Stimulated activated CD8-positive, alpha-beta memory T cell treated with anti-CD3 and anti-CD28 coated beads, Interleukin-7, amount 100 ng/mL, for 48 hours (primary cell): Measurements from ENCODE around the gene ACVR1C.
A peak's percentile ranks its signal among the peaks of the same experiment; 100 is the strongest.

Source experiments
- DNase-seq, 2 donors: peaks; one replicate each; pipeline ENCODE4 v3.0.0-alpha.2; 2020; ENCODE audit warnings: low read depth in 1 of 2; ENCODE audit errors: extremely low read depth in 1 of 2

ACVR1C gene

DNA sequence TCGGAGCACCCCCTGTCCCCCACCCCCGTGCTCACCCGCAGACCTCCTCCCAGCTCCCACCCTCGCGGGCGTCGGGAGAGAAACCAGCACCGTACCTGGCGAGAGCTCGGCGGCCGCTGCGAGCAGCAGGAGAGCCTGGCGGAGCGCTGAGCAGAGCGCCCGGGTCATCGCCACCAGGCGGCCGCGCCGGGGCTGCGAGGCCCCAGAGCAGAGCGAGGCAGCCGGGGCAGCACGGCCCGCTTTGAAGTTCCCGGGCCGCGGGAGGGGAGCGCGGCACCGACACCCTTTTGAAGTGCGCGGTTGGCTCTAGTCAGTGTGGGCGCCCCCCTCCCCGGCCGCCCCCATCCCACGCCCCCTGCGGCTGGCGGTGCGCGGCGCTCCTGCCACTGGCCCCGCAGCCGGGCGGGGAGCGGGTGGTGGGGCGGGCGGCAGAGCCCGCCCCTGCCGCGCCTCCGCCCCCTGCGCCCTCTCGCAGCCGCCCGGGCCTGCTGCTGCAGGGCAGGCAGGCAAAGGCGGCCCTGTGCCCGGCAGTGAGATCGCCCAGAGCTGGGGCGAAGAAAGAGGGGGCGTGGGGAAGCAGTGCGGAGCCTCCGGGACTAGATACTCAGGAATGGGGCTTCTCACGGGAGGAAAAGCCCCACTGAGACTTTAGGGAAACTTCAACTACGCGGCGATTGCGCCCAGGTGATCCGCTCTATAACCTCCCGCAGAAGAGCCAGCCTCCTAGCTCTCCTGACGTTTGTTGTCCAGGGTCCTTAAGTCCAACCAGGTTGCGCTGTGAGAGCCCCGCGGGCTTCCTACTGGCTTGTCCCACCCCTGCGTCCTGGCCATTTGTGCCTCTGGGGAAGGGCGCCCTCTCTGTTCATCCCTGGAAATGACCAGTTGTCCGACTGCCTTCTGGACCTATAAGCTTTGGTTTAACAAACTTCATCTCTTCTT lies at the start of gene ACVR1C:
ACVR1C (minus strand) TSS at position 388 of the 939 bp plus-strand sequence; CDS start at position 168, 220 bp downstream.
- peak; percentile 34 to 37 for DNase-seq

DNA sequence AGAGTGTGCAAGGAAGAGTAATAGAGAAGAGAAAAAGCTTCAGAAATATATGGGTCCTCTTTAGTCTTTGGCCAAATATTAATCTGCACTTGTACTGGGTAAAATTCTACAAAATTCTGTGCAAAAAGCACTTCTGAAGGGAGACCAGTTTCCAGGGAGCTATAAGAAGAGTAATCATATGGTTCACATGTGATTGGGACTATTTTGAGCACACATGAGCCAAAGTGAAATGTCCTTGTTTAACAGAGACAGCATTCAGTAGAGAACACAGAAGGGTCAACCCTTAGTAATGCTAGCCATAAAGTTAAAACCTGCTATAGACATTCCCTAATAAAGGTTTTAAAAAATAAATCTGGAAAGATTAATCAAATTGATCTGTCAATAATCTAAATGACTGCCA lies 49.3 kb upstream of the ACVR1C start:
- DNase-seq = no peak

DNA sequence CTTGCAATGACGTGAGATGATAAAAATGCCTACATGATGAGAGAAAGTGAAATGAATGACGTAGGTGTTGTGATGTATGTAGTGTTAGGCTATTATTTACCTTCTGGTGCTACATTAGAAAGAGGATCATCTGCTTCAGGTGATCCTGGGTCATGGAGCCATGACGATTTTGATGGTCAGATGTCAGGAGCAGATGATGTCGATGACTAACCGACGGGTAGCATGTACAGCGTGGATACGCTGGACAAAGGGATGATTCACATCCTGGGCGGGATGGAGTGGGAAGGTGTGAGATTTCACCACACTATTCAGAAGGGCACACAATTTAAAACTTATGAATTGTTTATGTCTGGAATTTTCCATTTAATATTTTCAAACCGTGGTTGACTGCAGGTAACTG lies 43.5 kb upstream of the ACVR1C start:
- DNase-seq = no peak

DNA sequence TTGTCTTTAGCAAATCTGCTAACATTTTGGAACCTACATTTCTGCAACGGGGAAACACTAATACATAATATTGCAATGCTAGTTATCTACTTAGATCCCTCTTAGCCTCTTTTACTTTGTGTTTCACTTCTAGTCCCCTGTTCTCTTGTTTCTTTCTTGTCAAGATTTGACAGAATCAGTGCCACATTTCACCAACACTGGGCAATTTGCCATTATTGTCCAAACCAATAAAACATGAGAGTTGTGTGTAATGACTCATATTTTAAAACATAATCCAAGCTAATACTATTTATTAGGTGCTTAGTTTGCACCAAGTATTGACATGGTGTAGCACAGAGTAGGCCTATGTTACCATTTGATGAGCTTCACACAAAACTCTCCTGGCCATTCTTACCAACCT lies 33.7 kb upstream of the ACVR1C start:
- no peak for DNase-seq

DNA sequence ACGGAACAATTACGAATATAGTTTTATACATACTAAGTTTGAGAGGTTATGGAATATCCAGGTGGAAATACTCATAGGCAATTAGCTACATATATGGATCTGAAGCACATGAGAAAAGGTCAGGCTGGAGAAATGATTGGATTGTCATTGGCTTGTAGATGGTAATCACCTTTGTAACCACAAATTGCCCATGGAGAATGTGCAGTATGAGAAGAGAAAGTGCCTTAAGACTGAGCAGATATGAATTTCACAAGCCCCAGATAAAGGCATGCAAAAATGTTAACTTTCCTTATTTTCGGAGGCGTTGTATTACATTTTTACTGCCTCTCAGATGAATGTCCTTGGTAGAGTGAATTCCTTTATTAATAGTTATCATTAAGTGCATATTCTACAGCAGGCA lies 33.1 kb upstream of the ACVR1C start:
- DNase-seq = no peak

DNA sequence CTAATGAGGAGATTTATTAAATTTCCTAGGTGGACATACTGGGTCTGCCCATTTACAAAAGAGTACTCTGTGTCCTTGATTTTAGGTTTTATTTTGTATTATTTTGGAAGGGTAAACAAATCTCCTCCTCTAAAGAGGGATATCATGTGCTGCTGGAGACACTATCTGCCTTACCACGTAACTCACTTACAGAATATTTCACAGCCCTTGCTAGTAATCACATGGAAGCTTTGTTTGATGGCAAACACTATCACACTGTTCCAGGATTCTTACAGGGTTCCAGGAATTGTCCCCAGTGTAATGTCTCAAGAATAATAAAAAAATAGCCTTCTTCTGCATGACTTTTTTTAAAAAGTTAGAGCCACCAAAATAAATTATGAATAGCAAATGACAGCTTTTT lies 29.2 kb upstream of the ACVR1C start:
- no peak for DNase-seq

DNA sequence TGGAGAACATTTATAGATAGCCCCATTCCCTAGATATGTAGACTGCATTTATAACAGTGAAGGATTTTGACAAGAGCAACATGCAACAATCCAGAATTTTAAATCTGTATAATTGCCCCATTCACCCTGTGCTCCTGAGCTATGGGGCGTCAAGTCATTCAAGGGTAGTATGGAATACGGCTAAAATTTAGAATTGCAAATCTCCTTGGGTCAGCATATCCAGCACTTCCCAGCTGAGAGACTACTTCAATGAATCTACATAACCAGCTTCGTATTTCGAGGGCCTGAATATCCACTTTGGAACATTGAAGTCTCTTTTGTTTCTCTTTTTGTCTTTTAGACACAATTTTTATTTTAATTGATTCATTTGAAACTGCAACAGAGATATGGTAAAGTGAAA lies 28.4 kb upstream of the ACVR1C start:
- no peak for DNase-seq

DNA sequence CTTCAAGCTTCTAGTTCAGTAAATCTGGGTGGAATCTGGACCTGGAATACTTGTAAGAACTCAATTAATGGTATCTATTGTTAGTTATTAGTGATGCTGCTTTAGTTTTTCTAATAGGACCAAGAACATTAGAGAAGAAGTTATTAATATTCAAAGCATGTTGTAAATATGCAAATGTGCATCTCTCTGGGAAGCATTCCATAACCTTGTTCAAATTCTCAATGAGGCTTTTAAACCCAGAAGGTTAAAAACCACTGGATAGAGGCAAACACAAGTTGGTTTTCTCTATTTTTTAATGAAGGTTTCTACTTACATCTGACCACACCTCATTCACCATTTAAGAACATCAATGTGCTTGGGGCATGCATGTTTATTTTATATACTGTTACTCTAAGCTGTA lies 16.1 kb upstream of the ACVR1C start:
- DNase-seq = no peak

DNA sequence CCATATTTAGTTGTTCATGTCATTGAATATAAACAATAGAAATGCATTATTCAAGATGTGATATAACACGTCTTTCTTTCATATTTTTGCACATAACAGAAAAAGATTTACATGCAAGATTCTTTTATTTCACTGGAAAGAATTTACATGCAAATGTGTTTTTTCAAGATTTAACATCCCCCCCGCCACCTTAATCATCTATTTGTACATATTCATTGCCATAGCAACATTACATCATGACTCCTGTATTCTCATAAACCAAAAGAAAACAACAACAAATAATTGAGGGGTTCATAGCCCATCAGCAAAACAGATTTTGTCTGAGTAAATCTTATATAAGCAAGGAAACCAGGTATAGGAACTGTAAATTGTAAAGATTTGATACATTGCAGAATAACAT lies 3.2 kb upstream of the ACVR1C start:
- no peak for DNase-seq

DNA sequence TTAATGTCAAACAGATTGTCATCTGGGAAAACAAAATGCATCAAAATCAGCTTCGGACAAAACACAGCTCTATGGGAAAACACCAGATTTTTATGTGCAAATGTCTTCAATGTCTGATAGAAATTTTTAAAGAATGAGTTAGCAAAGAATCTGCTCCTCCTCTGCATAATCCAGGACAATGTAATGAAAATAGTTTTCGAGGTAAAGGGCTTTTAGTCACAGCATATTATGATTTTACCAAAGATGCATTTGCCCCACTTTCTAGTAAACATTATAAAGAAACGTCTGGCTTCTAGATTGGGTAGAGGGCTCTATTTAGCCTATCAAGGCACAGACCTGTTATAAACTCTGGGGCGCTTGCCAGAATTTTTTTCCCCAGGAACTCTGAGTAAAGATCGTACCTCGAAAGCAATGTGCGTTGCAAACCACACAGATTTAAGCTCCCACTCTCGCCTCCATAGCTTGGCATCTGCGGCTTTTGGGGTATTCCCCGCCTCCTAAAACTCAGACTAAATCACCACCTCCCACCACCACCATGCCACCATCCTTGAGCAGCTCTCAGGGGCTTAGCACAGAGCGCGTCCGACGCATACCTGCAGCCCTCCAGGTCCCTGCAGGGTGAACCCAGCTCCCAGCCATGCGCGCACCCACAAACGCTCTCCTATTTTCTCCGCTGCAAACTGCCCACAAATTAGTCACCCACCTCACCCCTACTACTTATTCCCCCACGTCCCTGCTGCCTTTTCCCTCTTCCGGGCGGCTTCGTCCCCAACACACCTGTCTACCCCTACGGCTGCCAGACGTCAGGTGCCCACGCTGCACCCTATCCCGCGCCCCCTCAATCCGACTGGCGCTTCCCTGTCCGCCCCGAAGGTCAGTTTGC lies 829 bp downstream of the ACVR1C start:
- peak; percentile 15 to 49 for DNase-seq

DNA sequence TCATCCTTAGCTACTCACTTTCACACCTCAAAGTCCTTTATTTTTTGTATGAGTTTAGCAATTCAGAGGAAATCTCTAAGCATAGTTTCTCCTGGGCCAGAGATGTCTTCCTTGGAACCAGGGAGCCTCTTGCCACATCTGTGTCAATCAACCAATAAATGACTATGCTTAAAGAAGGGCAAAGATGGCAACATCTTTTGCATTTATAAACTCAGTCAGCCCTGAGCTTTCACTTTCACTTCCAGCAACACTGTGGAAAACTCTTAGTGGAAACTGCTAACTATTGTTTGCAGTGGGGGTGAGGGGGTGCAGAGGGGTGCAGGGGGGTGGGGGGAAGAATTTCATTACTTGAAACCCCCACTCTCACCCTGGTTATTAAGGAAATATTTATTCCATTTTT lies 3.4 kb downstream of the ACVR1C start:
- DNase-seq = no peak

DNA sequence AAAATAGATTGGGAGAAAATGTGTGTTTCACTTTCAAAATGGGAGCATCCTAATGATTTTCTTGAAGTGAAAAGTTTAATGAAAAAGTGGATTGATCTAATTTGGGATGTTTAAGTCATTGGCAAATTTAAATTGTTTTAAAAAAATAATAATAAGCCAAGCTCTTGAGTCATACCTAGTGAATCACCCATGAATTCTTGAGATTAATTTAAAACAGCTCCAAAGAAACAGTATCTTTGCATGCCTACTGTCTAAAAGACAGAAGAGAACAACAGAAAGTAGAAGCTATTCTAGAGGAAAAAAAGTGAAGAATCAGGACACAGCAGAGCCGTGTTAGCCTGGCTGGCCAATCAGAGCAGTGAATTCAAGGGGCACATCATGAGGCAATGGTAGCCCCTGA lies 7.7 kb downstream of the ACVR1C start:
- DNase-seq = no peak

DNA sequence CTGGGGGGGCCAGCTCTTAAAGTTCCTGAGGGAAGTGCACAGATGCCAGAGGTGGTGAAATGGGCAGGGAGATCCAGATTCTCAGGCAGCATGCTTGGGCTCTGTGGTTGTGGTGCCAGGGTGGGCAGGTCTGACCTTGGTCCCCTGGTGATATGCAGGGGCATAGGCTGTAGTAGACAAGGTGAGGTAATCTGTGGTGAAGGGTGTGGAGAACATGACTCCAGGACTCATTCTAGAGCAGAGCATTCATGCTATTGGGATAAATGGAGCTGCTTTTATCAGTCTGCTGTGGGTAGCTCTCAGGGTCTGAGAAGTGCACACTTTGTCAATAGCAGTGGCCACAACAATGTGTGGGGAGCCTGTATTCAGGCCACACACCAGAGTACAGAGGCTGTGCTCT lies 16.9 kb downstream of the ACVR1C start:
- DNase-seq = no peak

DNA sequence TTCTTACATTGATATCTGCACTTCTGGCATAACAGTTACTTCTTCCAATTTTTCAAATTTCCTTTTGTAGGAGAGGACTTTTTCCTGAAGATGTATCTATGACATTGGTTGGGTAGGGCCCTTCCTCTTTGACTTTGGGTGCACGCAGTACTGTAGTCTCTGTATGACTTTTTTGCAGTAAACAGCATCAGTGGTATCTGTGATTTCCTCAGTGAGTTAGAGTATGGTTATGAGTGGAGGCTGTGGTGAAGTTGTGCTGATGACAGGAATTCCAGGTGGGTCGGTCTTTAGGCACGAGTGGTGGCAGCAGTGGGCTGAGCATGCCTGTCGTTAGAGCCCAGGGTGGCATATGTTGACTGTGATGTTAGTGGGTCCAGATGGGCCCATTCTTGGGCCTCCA lies 17.6 kb downstream of the ACVR1C start:
- no peak for DNase-seq

DNA sequence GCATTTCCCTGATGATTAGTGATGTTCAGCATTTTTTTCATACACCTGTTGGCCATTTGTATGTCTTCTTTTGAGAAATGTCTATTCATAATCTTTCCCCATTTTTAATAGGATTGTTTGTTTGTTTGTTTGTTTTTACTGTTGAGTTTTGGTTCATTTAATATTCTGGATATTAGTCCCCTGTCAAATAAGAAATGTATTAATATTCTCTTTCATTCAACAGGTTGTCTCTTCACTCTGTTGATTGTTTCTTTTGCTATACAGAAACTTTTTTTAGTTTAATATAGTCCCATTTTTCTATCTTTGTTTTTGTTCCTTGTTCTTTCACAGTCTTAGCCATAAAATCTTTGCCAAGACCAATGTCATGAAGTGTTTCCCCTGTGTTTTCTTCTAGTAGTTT lies 22.1 kb downstream of the ACVR1C start:
- DNase-seq = no peak

DNA sequence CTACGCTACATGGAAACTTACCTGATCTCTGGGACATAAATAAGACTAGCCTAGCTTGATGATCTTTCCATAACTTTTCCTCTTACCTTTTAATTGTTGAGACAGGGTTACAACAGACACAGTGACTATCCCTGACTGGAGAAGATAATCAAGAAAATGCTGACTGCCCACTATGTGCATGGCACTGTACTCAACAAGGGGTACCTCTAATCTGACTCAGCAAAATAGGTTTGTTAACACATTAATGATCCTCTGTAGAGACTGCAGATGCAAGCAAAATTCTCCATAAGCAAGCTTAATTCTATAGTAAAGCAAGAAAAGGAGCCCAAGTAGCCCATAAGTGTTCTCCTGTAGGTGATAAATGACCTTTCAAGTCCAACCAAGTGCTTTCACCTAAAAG lies 25.5 kb downstream of the ACVR1C start:
- DNase-seq = no peak

DNA sequence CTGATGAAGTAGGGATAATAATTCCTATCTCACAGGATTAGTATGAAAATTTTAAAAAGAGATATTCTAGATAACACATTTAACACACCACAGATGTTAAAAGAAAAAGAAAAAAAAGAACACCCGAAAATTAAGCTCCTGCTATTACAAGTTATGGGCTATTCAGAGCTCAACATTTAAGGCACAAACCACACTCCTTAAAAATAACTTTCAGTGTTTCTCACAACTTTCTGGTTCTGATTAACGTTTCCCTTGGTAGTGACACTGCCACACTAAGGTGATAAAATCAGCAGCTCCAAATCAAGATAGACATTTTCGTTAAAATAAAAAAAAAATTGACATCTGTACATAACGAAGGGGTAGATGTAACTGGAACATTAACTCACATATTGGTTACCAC lies 26.9 kb downstream of the ACVR1C start:
- no peak for DNase-seq

DNA sequence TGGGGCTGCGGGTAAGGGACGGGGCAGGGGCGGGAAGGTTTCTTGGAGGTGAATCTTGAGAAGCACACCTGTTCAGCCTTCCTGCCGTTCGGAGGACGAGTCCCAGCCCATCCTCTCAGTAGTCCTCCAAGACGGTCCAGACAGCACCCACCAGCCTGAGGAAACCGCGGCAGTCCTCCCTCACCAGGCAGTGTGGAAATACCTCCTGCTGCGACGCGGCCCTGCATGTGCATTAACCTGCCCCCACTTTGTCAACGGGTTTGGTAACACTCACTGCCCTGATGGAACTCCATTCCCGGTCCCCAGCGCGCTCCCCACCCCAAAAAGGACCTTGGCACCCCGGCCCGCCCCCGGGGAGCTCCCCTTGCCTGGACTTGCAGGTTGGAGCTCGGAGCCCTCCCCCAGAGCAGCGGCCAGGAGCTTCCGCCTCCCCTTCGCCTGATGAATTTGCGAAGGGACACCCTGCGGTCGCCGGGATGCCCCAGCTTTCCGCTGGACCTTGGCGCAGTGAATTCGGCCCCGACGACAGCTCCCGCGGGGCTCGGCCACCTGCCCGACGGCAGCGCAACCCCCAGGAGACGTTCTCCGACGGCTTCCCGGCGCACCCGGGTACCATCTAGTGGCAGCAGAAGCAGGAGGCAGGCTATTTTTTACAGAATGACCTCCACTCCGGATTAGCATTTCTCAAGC lies 31.5 kb downstream of the ACVR1C start:
- DNase-seq = peak; percentile 13 to 42

DNA sequence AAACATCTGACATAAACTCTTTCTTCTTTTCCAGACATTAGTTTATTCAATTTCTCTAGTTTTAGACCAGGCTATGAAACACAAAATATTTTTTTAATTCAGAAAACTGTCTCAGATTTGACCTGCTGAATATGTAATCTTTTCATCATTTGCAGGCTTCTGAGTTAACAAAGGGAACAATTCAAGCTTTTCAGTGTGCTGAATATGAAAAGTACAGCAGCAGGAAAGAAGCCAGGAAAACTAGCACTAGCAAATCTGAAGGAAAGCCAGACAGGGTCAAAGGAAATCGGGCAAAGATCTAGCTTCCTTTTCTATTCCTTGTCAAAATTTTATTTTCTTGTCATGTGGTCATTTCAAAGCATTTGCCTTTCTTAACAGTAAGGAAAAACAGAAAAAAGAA lies 35.3 kb downstream of the ACVR1C start:
- DNase-seq = no peak

DNA sequence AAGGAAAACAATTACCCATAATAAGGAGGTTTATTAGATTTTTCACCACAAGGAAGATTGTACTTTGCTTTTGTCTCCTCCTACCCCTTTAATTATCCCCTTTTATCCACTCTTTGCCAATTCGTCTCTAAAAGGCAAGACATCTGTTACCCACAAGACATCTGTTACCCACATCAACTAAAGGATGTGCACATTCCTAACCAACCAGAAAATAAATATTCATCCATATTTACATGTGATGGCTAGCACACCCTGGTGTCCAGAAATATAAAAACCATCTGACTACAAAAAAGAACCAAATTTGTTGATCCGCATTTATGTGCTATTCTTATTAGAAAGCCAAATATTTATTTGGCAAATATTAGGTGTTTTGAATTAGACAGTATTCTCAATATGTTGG lies 35.7 kb downstream of the ACVR1C start:
- no peak for DNase-seq

DNA sequence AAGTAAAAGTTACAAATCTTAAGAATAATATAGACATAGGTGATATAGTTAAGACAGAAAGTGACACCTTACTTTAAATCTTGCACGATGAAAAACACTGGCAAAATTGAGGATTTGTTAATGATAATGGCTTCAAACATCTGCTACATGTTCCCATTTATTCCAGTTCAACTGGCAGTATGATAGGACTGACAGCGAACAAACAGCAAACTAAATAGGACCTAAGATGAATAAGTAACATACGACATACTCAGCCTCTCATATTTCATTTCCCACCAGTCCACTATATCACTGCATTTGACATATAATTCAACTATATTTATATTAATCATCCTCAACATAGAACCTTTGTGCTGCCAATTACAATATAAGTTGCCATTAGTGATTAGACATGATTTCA lies 36.3 kb downstream of the ACVR1C start:
- no peak for DNase-seq
